Urinary bladder (tissue), 4 donors: ENCODE measurements around the gene GATA5. TPM values are rescaled to one million over a fixed set of nuclear protein-coding genes. Genes with fewer than 3 reads are reported as not detected.

ENCODE experiments used
- DNase-seq: peaks from one replicate; pipeline ENCODE4 v3.0.0-alpha.2; 2015; ENCODE audit errors: extremely low spot score
- H3K27ac ChIP-seq: one replicate; pipeline ENCODE4 v1.5.1; 2013; ENCODE audit warnings: low read depth, mild to moderate bottlenecking, moderate library complexity
- H3K36me3 ChIP-seq: one replicate; pipeline ENCODE4 v1.6.1; 2013; ENCODE audit warnings: mild to moderate bottlenecking, moderate library complexity; ENCODE audit not compliant: insufficient read depth
- H3K4me1 ChIP-seq: one replicate; pipeline ENCODE4 v1.6.1; 2013; ENCODE audit warnings: mild to moderate bottlenecking, moderate library complexity; ENCODE audit not compliant: insufficient read depth
- H3K4me3 ChIP-seq: one replicate; pipeline ENCODE4 v1.5.1; 2013; ENCODE audit warnings: low read depth, low read length
- WGBS: extraction: QIAGEN DNeasy Blood & Tissue Kit; methylation state at CpG from one replicate; pipeline ENCODE4 v1.1.7; 2013; 5-methylcytosine and 5-hydroxymethylcytosine counted together
- polyA plus RNA-seq: library from polyadenylated mRNA; stranded (reverse); fragments of 200-250 nt; gene quantifications from one replicate; pipeline ENCODE4 v1.2.3, GENCODE V29; 2013
- total RNA-seq: library from RNA; depleted of rRNA; stranded (reverse); fragments of >200 nt; gene quantifications from one replicate; pipeline ENCODE4 v1.2.3, GENCODE V29; 2014
- donor health status: healthy with polysubstance abuse.
- donor health status: healthy.

GATA5 gene
- total and polyA plus RNA-seq, 2 donors, result 6.6 to 27.4 TPM

DNA sequence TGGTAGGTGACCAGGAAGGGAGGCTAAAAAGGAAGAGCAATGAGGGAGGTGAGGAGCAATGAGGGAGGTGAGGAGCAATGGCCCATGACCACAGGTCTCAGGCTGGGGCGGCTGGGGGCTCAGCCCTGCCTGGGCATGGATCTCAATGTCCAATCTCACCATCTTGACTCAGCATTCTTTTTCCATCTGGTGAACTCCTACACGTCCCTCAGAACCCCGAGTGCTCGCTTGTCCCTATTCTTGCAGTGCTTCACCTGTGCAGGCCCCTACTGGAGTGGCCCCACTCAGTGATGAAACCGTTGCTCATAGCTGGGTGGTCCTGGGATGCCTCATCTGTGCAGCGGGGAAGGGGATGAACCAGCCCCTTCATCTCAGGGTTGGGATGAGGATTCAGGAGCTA, 31.5 kb downstream of the GATA5 start:
- WGBS, result 95% methylated on average over 6 of the region's 6 CpGs
- no peak overlapping the region for H3K27ac ChIP-seq

DNA sequence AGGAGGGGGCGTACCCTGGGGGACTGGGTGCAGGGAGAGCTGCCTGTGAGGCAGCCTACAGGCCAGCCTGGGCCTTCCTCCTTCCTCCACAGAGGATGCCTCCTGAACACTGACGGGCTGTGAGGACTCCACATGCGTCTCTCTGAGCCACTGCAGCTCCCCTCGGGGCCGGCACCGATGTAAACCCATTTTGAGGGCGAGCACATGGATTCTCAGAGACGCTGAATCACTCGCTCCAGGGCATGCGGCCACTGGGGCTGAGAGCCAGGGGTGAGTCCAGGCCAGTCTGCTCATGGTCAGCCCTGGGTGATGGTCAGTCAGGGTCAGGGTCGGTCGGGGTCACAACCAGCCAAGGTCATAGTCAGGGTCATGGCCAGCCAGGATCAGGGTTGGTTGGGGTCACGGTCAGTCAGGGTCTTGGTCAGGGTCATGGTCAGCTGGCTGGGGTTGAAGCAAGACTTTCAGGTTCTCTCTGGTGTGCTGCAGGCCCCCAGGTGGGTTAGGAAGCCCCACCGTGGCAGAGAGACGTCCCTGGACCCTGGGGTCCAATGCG, 33.7 kb downstream of the GATA5 start:
- no peaks in the 10 kb centered on the region for H3K4me1 ChIP-seq
- DNase-seq, result no peak
- no peak overlapping the region for H3K4me3 ChIP-seq
- H3K36me3 ChIP-seq, result no peaks in the 10 kb centered on the region
- H3K27ac ChIP-seq, result no peak overlapping the region
- WGBS, result 89% methylated on average over 16 of the region's 16 CpGs

More for the DNA sequence above, 31.5 kb downstream of the GATA5 start:
- Histone ChIP-seq H3K36me3 (no peaks in the 10 kb centered on the region), H3K4me1 (no peaks in the 10 kb centered on the region), H3K4me3 (no peak overlapping the region)
- DNase-seq, result no peak

DNA sequence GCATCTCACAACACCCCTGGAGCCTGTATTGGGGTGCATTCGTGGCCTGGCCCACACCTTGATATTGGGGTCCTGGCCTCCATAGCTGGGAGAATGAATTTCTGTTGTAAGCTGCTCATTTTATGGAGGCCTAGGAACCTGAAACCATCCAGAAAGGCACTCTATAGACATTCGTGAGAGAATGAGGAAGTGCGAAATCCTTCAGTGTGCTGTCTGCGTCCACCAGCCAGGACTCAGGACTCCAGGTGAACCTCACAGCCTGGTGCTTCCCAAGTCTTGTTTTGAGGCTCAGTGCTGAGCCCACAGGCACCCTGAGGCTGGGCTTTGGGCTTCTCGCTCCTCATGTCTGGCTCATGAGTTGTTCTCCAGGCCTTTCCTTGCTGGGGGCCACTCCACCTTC, 36.6 kb downstream of the GATA5 start:
- no peak for DNase-seq
- no peaks in the 10 kb centered on the region for H3K4me1 ChIP-seq
- no peak overlapping the region for H3K4me3 ChIP-seq
- no peak overlapping the region for H3K27ac ChIP-seq
- WGBS, result 81% methylated on average over 5 of the region's 5 CpGs
- no peaks in the 10 kb centered on the region for H3K36me3 ChIP-seq

DNA sequence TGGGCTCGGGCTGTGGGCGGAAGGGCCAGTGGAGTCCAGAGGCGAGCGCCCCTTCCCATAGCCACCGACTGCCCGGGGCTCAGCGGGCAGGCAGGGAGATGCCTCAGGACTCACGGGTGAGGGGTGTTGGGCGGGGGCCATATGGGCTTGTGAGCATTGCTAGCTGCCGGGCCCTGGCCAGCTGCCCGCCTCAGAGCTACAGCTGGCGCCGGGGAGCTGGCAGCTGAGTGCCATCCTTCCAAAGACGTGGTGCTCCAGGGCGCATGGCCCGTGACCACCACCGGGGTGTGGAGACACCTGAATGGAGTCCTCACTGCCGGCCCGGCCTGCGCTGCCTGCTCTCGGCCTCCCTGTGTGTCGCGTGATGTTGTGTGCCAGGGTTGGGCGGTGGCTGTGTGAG, 37.9 kb downstream of the GATA5 start:
- Histone ChIP-seq H3K27ac (no peak overlapping the region), H3K36me3 (no peaks in the 10 kb centered on the region), H3K4me3 (no peak overlapping the region), H3K4me1 (no peaks in the 10 kb centered on the region)
- WGBS, result 39% methylated on average over 24 of the region's 24 CpGs
- DNase-seq, result no peak

DNA sequence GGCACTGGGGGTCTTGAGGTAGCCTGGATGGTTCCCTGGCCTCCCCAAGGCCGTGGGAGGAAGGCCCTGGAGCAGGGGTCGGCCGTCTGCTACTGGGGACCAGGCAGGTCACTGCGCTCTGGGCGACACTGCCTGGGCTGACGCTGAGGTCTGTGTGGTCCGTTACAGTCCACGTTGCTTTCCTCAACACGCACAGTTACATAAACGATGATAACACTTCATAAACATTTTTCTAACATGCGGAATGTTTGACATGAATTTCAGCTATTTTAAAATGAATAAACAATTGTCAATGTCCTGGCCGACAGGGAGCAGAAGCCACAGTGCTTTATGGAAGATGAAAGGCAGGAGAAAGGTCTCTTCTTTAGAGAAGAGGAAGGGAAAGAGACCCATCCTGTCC, 38.3 kb downstream of the GATA5 start:
- no peak overlapping the region for H3K27ac ChIP-seq
- no peak overlapping the region for H3K4me3 ChIP-seq
- DNase-seq, result no peak
- no peaks in the 10 kb centered on the region for H3K36me3 ChIP-seq
- no peaks in the 10 kb centered on the region for H3K4me1 ChIP-seq
- WGBS, result 37% methylated on average over 12 of the region's 12 CpGs

DNA sequence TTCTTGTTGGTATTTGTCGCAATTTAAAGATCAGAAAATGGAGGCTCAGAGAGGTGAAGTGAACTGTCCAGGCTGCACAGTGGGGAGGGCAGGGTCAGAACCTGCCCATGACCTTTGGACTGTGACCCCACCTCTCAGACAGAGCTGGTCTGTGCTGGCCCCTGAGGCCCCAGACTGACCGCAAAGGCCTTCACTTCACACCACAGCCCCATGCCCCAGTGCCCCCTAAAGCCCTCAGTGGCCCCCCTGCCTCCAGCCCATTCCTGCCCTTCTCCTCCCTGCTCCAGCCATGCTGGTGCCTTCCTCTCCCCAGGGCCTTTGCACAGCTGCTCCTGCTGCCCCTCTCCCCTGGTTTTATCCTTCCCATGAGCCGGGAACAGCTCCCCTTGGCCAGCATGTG, 39.1 kb downstream of the GATA5 start:
- Histone ChIP-seq H3K27ac (no peak overlapping the region), H3K4me1 (no peaks in the 10 kb centered on the region), H3K4me3 (no peak overlapping the region), H3K36me3 (no peaks in the 10 kb centered on the region)
- 93% methylated on average over 3 of the region's 3 CpGs for WGBS
- no peak for DNase-seq

DNA sequence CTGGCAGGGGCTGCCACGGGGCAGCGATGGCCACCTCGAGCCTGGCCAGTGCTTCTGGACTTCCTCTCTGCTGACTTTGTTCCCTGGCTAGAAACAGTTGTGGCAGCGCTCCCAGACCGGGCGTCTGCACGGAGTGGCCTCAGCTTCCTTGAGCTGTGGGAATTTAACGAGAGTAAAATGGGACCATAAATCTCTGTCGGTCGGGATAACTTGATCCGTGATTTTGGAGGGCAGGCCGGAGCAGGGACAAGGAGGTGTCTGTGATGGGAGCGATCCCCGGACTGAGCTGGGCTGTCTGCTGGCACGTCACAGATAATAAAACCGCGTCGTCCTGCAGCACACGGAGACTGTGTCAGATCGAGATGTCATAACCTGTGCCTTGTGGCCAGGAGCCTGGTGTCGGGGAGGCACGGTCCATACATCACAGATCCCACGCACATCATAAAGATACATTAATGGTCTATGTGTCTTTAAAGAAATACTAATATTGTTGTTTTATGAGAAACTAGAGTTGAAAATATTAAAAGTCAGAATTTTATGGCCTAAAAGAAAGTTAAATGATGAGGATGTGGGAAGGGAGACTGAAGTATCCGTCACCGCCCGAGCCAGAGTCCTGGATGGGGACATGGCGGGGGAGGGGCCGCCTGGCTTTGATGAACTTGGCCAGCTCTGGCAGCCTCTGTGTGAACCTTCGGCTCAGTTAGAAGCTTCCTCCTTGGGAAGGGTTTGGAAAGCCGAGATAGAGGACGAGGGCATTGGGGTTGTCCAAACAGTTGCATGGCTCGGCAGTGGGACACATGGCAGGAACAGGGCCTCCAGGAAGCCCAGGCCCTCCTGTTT, 41.9 kb downstream of the GATA5 start:
- no peak for DNase-seq
- WGBS, result 12% methylated on average over 32 of the region's 32 CpGs
- H3K4me1 ChIP-seq, result no peaks in the 10 kb centered on the region
- H3K4me3 ChIP-seq, result no peak overlapping the region
- H3K36me3 ChIP-seq, result no peaks in the 10 kb centered on the region
- no peak overlapping the region for H3K27ac ChIP-seq

DNA sequence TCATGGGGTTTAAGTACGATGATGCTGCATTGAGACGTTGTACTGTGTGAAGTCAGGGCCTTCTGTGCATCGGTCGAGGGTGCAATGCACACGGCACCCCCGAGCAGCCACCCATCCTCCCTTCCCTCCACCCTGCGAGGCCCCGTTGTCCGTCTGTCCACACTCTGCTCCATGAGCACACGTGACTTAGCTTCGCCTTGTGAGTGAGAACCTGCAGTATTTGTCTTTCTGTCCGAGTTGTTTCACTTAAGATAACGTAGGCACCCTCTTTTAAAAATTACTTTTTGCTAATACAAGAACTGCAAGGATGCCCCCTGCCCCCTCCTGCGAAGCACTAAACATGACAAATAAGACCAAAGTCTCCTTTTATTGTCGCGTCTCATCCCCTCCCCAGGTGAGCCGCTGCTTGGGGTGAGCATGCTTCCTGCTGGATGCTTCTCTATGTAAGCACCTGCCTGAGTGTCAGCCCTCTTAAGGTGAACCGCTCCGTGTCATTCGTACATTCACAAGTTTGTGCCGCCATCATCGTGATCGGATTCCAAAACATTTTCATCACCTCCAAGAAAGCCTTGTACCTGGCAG, 44.8 kb downstream of the GATA5 start:
- Histone ChIP-seq H3K27ac (no peak overlapping the region), H3K4me3 (no peak overlapping the region), H3K36me3 (no peaks in the 10 kb centered on the region), H3K4me1 (no peaks in the 10 kb centered on the region)
- WGBS, result 76% methylated on average over 23 of the region's 23 CpGs
- DNase-seq, result no peak

DNA sequence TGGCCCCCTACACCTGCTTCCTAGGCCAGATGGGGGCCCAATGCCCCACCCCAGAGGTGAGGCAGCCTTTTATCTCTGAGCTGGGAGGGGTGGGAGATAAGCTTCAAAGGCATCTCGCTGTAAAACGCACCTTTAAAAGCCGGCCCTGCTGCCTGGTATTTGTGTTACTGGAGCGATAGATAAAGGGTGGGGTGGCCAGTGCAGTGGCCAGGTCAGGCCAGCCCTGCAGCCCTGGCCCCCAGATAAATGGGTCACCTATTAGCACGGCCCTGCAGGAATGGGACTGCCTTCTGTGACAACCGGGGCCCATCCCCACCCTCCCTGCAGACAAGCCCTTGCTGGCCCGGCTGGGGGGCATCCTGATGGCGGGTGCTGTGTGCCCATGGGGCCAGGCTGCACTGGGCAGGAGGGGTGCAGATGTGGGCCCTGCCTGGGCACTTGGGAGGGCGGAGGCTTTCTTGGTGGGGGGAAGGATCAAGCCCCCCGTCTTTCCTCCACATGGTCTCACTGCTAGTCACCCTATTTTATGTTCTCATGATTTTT, 45.4 kb downstream of the GATA5 start:
- no peak for DNase-seq
- Histone ChIP-seq H3K4me1 (no peaks in the 10 kb centered on the region), H3K27ac (no peak overlapping the region), H3K4me3 (no peak overlapping the region), H3K36me3 (no peaks in the 10 kb centered on the region)
- 88% methylated on average over 10 of the region's 10 CpGs for WGBS

DNA sequence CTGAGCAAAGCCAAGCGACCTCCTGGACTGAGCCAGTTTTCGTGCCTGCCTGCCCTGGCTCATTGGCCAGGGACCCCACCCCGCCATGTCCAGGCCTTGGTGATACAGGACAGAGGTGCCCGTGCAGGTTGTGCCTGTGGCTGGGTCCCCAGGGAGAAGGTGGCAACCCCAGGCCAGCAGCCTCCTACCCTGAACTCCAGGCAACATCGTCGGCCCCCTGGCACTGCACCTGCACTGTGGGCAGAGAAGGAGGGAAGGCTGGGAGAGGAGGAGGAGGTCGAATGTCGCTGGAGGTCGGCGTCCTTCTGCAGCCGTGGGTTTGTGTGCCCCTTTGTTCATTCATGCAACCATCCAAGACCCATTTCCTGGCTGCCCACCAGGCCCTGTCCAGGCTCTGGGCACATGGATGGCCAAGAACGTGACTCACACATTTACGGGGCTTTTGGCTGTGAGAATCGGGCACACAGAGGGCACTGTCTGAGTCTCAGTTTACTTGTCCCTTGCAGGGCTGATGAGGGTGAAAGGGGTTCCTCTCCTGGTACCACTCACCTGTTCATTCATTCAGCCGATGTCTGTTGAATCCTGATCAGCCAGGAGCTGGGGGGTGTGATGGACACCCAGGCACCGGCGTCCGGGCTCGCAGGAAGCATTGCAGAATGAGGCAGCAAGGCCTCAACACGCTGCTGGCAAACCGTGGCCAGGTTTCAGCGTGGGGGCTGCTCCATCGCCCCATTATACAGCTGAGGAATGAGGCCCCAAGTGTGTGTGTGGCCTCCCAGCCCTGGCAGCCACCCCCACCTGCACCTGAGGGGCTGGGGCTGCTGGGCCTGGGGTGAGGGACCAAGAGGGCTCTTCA, 46.1 kb downstream of the GATA5 start:
- WGBS, result 88% methylated on average over 23 of the region's 23 CpGs

DNA sequence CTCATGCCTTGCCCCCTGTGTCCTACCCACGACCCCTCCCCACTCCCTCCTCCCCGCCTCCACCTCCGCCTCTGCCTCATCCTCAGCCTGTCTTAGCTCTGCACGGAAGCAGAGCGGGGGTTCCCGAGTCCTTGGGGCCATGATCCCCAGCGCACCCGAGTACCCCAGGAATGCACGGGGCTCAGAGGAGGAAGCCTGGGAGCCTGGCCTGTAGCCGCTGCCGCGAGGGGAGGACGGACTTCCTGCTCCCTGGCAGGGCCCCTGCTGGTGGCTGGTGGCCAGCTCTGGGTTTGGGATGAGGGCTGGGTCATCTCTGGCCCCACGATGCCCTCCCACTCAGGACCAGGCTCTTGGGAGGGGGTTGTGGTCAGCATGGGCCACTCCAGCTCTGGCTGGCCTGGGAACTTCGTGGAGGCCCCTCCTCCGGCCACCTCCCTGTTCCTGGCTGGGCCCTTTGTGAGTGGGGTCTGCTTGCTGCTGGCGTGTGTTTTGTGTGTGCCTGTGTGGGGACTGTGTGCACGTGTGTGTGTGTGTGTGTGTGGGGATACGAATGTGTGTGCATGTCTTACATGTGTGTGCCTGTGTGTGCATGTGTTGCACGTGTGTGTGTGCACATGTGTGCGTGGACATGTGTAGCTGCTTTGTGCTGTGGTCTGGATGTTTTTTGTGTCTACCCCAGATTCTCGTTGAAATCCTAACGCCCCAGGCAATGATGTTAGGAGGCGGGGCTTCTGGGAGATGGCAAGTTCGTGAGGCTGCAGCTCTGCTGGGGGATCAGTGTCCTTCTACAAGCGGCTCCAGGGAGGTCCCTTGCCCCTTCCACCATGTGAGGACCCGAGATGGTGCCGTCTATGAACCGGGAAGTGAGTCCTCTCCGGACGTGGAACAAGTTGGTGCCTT, 47.1 kb downstream of the GATA5 start:
- Histone ChIP-seq H3K4me3 (no peak overlapping the region), H3K27ac (no peak overlapping the region), H3K36me3 (no peaks in the 10 kb centered on the region), H3K4me1 (no peaks in the 10 kb centered on the region)
- WGBS, result 61% methylated on average over 31 of the region's 31 CpGs
- no peak for DNase-seq

More for the DNA sequence above, 46.1 kb downstream of the GATA5 start:
- Histone ChIP-seq H3K4me1 (no peaks in the 10 kb centered on the region), H3K4me3 (no peak overlapping the region), H3K36me3 (no peaks in the 10 kb centered on the region), H3K27ac (no peak overlapping the region)
- no peak for DNase-seq

DNA sequence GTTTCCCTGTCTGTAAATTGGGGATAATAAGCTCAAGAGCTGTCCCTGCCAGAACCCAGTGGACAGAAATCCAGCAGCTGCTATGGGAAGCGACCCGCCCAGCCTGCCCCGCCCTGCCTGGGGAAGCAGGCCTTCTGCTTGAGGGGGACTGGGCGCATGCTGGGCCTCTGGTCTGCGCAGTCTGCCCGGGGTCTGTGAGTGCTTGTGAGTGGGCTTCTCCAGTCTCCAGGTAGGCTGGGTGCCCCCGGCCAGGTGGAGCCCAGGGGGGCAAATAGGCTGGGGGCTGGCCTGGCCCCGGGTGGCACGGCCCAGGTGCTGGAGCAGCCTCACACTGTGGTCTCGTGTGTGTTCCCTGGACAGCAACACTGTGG, 47.8 kb downstream of the GATA5 start:
- no peak for DNase-seq
- WGBS, result 77% methylated on average over 10 of the region's 10 CpGs
- H3K4me1 ChIP-seq, result no peaks in the 10 kb centered on the region
- H3K36me3 ChIP-seq, result no peaks in the 10 kb centered on the region
- peak overlapping the region; percentile 64 for H3K27ac ChIP-seq
- H3K4me3 ChIP-seq, result no peak overlapping the region
